ENCODE data around the gene DNAJC7.

DNAJC7 gene

DNA sequence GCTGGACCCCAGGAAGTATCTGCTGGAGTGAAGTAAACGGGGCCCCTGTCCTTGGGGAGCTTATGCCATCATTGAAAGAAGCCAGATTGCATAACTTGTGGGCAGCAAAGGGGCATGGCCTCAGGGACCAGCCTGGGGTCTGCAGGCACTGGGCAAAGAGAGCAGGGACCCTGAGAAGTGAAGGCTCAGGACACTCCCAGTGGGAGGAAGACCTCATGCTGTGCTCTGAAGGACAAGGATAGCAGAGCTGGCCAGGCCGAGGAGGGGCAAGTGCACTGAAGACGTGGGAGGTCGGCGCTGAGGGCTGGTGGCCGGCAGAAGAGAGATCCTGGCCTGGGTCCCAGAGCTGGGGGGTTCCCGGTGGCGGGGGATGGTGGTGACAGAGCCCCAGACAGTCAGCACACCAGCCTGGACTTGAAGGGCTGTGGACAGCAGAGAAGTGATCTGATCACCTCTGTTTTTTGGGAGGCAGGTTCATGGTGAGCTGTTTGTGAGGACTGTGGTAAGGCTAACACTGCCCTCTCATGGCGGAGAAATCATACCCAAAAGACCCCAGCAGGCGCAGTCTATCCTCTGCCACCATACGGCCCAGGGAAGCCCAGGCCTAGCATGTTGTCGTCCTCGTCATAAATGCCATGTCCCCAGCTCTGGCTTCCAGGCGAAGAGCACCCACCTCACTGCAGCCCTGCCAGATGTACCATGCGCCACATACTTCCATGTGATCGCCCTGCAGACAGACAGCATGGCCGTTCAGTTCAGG is 57.7 kb downstream of the DNAJC7 start:
- Histone ChIP-seq H3K27me3 (replicated peaks; ENCODE audit: control insufficient read depth, insufficient read depth, low read length) (no peaks in the 10 kb centered on the region), H3K4me3 (replicated peaks; ENCODE audit: low read depth, low read length) (no peak overlapping the region), H3K36me3 (ENCODE audit: control insufficient read depth, insufficient read depth, low read length) (no peaks in the 10 kb centered on the region)
- TF ChIP-seq, protein P1, sequence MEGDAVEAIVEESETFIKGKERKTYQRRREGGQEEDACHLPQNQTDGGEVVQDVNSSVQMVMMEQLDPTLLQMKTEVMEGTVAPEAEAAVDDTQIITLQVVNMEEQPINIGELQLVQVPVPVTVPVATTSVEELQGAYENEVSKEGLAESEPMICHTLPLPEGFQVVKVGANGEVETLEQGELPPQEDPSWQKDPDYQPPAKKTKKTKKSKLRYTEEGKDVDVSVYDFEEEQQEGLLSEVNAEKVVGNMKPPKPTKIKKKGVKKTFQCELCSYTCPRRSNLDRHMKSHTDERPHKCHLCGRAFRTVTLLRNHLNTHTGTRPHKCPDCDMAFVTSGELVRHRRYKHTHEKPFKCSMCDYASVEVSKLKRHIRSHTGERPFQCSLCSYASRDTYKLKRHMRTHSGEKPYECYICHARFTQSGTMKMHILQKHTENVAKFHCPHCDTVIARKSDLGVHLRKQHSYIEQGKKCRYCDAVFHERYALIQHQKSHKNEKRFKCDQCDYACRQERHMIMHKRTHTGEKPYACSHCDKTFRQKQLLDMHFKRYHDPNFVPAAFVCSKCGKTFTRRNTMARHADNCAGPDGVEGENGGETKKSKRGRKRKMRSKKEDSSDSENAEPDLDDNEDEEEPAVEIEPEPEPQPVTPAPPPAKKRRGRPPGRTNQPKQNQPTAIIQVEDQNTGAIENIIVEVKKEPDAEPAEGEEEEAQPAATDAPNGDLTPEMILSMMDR (IDR thresholded peaks at IDR 0.05; ENCODE audit: insufficient read depth, low read length, poor library complexity, severe bottlenecking) = peak; percentile 49
- DNase-seq (ENCODE audit: extremely low read depth, insufficient read length) = no peak

DNA sequence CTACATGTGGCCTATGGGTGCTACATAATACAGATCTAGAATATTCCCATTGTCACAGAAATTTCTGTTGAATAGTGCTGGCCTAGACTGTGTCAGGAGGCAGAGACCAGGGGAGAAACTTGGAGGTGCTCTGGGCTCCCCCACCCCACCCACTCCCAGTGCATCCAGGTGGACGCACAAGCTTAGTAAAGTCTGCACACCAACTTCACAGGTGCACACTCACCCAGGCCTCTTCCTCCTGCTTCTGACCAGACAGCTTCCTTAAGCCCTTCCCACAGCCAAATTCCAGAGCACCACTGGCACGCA is 58.3 kb downstream of the DNAJC7 start:
- DNase-seq (ENCODE audit: extremely low read depth, insufficient read length) = no peak
- TF ChIP-seq, protein P1 (IDR thresholded peaks at IDR 0.05; ENCODE audit: insufficient read depth, low read length, poor library complexity, severe bottlenecking) = no peak
- Histone ChIP-seq H3K27me3 (replicated peaks; ENCODE audit: control insufficient read depth, insufficient read depth, low read length) (no peaks in the 10 kb centered on the region), H3K4me3 (replicated peaks; ENCODE audit: low read depth, low read length) (no peak overlapping the region), H3K36me3 (ENCODE audit: control insufficient read depth, insufficient read depth, low read length) (no peaks in the 10 kb centered on the region)

DNA sequence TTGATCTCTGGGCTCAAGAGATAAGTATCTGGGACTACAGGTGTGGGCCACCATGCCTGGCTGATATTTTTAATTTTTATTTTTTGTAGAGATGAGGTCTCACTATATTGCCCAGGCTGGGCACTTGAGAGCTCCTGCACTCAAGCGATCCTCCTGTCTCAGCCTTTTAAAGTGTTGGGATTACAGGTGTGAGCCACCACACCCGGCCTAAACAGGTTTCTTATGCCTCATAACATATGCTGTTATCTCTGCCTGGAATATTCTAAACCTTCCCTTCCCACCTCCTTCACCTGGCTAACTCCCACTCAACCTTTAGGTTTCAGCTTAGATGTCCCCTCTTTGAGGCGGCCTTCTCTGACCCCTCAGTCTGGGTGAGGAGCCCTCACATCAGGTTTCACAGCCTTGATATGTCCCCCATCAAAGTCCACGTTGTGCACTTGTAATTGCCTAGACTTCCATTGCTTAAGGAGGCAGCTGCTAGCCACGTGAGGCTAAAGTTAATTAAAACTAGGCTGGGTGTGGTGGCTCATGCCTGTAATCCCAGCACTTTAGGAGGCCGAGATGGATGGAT is 59.3 kb downstream of the DNAJC7 start:
- H3K27me3 ChIP-seq (replicated peaks; ENCODE audit: control insufficient read depth, insufficient read depth, low read length) = no peaks in the 10 kb centered on the region
- TF ChIP-seq, protein P1 (IDR thresholded peaks at IDR 0.05; ENCODE audit: insufficient read depth, low read length, poor library complexity, severe bottlenecking) = no peak
- no peak for DNase-seq (ENCODE audit: extremely low read depth, insufficient read length)
- no peak overlapping the region for H3K4me3 ChIP-seq (replicated peaks; ENCODE audit: low read depth, low read length)
- no peaks in the 10 kb centered on the region for H3K36me3 ChIP-seq (ENCODE audit: control insufficient read depth, insufficient read depth, low read length)

DNA sequence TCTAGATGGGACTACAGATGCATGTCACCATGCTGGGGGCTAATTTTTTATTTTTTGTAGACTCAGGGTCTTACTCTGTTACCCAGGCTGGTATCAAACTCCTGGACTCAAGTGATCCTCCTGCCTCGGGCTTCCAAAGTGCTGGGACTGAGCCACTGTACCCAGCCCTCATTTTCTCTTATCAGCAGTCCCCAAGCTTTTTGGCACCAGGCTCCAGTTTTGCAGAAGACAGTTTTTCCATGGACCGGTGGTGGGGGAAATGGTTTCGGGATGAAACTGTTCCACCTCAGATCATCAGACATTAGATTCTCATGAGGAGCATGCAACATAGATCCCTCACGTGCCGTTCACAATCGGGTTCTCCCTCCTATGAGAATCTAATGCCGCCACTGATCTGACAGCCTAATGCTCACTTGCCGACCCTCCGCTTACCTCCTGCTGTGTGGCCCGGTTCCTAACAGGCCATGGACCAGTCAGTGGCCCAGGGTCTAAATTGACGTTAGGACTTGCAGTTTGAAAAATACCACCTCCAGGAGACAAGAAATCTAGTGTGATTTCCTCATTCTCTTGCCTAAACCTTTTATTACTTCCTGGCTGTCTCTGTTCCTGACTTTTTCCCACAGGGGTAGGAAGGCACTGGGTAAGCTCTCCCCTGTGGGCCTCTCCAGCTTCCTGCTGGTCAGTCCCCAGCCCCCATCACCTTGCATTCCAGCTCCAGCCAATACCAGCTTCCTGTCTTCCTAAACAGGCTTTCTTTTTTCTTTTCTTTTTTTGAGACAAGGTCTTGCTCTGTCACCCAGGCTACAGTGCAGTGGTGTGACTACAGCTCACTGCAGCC is 60.0 kb downstream of the DNAJC7 start:
- Histone ChIP-seq H3K36me3 (ENCODE audit: control insufficient read depth, insufficient read depth, low read length) (no peaks in the 10 kb centered on the region), H3K4me3 (replicated peaks; ENCODE audit: low read depth, low read length) (no peak overlapping the region), H3K27me3 (replicated peaks; ENCODE audit: control insufficient read depth, insufficient read depth, low read length) (no peaks in the 10 kb centered on the region)
- DNase-seq (ENCODE audit: extremely low read depth, insufficient read length) = no peak
- TF ChIP-seq, protein P1 (IDR thresholded peaks at IDR 0.05; ENCODE audit: insufficient read depth, low read length, poor library complexity, severe bottlenecking) = no peak

DNA sequence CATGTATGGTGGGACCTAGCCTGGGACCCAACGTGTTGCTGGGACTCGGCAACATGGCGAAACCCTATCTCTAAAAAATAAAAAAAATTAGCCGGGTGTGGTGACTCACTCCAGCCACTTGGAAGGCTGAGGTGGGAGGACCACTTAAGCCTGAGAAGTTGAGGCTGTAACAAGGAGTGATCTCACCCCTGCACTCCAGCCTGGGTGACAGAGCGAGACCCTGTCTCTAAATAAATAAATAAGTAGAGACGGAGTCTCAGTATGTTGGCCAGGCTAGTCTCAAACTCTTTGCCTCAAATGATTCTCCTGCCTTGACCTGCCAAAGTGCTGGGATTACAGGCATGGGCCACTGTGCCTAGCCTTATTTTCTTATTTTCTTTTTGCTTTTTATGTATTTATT is 60.7 kb downstream of the DNAJC7 start:
- TF ChIP-seq, protein P1 (IDR thresholded peaks at IDR 0.05; ENCODE audit: insufficient read depth, low read length, poor library complexity, severe bottlenecking) = no peak
- Histone ChIP-seq H3K27me3 (replicated peaks; ENCODE audit: control insufficient read depth, insufficient read depth, low read length) (no peaks in the 10 kb centered on the region), H3K36me3 (ENCODE audit: control insufficient read depth, insufficient read depth, low read length) (no peaks in the 10 kb centered on the region), H3K4me3 (replicated peaks; ENCODE audit: low read depth, low read length) (no peak overlapping the region)
- DNase-seq (ENCODE audit: extremely low read depth, insufficient read length) = no peak

Data from GM06990 (cell line).